GM21825 (cell line): ENCODE measurements around the gene TSPAN4.

ENCODE experiments used
- ATAC-seq: cut with Tn5 transposase; IDR thresholded peaks from one replicate; pipeline ENCODE4 v1.9.1; 2021; ENCODE audit warnings: mild to moderate bottlenecking, moderate library complexity; ENCODE audit not compliant: unreplicated experiment

Gene TSPAN4

DNA sequence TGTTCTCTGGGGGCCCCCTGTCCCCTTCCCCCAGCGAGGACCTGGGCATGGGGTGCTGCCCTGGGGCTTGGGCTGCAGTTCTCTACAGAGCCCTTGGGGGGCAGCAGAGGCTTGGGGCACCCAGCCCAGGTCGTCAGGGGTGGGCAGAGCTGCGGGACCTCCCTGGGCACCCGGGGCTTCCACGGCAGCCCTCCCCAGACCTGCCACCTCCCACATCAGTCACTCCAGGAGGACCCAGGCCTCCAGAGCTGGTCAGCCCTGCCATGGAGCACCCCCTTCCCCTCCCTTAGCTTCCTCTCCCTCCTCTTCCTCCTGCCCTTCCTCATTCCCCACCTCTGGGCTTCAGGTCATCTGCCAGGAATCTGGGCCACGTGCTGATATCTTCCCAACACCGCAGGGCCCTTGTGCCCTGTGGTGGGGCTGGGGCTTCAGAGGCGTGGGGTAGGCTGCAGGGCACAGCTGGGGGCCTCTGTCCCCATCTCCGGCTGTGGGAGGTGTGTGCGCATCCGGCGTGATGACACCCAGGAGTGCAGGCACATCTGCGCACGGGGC is 5.8 kb downstream of the TSPAN4 start:
- ATAC-seq: no peak

DNA sequence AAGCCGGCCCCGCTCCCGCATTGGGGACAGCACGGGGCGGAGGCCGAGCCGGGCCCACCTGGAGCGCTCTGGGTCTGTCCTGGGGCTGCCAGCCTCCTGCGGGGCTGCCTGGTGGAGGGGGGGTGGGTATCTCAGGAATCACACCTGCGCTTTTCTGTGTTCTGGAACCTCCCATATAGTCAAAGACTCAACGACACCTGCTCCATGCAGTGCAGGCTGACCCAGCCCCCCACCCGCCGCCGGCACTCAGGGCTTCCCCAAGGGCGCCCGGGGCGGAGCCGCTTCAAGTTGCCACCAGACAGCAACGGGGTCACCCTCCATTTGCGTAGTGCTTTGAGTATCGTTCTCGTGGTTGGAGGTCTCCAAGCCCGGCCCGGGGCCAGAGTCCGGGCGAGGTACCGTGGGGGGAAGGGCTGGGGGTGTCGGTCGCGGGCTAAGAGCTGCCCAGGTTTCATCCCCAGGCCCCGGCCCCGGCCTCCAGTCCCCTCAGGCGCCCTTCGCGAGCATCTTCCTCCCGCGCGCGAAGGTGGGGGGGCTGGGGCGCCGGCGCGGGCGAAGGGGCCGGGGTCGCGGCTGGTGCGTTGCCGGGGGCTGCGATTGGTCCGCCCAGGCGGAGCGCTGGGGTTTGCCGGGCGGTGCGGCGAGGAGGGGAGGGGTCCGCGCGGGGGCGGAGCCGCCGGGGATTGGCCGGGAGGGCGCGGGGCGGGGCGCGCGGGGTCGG is 6.6 kb downstream of the TSPAN4 start:
- no peak for ATAC-seq

DNA sequence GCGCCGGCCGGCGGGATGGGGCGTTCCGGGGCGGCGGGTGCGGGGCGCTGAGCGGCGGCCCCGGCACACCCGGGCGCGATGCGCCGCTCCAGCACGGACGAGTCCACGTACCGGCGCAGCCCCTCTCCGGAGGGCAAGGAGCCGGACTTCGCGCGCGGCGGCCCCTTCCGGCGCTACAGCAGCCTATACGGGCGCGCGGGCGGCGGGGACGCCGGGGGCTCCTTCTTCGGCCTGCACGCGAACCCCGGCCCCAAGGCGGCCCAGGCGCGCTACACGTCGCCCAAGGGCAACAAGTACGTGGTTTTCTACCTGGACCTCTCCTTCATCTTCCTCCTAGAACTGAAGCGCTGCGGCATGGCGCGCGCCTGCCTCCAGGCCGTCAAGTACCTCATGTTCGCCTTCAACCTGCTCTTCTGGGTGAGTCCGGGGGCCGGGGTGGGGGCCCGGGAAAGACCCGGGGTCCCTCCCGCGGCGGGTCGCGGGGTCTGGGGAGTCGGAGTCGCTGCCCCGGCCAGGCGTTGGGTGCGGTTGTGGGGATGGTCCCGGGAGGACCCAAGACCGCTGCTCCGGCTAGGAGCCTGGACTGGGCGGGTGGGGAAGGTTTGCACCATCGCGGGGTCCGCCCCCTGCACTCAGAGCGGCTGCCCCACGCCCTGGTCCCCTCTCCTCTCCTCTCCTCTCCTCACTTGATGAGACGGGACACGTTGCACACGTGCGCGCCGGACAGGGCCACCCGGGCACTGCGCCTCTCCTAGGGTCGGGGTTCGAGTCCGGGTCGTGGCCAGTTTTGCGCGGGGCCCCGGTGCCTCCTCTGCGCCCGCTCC is 7.5 kb downstream of the TSPAN4 start:
- no peak for ATAC-seq

DNA sequence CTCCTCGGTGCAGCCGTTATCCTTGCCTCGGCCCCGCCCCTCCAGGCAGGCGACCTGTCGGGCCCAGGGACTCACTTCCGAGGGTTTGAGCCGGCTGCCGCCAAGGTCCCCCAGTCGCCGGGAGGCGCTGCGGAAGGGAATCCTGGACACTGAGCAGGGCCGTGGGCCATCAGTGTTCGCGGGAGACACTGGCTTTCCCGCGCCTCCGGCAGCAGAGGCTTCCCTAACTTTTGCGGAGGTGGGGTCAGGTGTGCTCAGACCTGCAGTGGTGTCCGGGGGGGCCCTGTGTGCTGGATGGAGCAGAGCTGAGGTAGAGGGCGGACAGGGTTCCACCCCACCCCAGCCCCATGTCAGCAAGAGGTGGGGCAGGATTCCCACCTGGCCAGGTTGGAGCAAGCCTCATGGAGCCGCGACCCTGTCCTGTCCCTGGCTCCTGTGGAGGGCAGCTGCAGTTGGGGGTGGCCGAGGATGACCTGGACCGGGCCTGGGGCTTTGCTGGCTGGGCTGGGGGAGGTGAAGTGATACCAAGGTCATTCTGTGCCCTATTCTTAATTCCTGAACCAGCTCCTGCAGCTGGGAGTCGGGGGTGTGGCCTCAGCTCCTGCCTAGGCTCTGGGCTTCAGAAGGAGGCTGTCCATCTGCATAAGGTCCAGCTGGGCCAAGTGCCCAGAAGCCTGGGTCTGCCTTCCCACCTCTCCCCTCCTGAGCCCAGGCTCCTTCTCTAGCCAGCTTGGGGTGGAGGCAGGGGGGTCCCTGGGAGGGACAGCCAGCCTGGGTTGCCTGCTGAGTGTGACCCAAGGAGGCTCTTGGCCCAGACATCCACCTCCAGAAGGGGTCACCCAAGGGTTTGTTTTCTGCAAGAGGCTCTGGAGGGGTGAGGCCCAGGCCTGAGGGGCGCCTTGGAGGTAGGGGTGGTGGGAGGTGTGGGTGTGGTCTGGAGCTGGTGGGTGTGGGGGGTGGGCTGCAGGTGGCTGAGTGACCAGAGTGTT is 8.4 kb downstream of the TSPAN4 start:
- ATAC-seq: no peak

DNA sequence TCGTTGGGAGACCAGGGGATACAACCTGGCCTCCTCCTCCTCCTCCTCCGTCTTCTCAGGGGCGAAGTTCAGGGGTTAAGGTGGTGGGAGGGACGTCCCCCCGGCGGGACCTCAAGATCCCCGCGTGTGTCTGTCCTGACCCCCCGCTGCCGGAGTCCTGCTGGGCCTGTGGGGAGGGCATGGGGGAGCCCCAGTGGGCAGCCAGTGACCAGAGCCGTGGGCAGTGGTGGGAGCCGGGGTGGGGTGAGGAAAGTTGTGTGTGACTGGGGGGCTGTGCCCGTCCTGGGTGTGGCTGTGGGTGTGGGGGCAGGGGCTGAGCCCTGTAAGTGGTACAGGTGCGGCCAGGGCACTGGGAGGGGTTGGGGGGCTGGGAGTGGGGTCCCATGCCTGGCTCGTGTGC is 10.1 kb downstream of the TSPAN4 start:
- no peak for ATAC-seq

GRCh38 chr11:853682-854448 is 11.2 kb downstream of the TSPAN4 start:
- ATAC-seq: no peak

- no peak for ATAC-seq
These were observed 12.1 kb downstream of the TSPAN4 start for GRCh38 chr11:854601-855329.

GRCh38 chr11:855330-855674 is 12.7 kb downstream of the TSPAN4 start:
- ATAC-seq: no peak

DNA sequence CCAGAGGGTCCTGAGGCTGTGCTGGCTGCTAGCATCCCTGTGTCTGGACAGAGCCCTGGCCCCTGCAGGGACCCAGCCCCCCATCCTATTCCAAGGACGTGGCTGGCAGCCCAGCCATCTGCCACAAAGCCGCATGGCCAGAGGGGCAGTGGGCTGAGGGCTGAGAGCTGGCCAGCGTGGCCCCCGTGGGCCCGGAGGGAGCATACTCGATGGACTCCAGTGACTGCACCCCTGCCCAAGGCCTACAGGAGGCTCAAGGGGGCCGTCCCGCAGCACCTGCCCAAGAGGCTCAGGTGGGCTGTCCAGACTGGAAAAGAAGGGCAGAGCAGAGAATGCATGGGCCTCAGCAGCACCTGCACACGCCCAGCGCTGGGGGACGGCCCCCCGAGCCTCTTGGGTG is 13.1 kb downstream of the TSPAN4 start:
- ATAC-seq: no peak

- ATAC-seq: no peak
These were observed 13.7 kb downstream of the TSPAN4 start for GRCh38 chr11:856397-856796.

GRCh38 chr11:858053-858761 is 15.6 kb downstream of the TSPAN4 start:
- no peak for ATAC-seq

GRCh38 chr11:858762-859339 is 16.2 kb downstream of the TSPAN4 start:
- no peak for ATAC-seq

GRCh38 chr11:859394-860131 is 16.9 kb downstream of the TSPAN4 start:
- no peak for ATAC-seq

DNA sequence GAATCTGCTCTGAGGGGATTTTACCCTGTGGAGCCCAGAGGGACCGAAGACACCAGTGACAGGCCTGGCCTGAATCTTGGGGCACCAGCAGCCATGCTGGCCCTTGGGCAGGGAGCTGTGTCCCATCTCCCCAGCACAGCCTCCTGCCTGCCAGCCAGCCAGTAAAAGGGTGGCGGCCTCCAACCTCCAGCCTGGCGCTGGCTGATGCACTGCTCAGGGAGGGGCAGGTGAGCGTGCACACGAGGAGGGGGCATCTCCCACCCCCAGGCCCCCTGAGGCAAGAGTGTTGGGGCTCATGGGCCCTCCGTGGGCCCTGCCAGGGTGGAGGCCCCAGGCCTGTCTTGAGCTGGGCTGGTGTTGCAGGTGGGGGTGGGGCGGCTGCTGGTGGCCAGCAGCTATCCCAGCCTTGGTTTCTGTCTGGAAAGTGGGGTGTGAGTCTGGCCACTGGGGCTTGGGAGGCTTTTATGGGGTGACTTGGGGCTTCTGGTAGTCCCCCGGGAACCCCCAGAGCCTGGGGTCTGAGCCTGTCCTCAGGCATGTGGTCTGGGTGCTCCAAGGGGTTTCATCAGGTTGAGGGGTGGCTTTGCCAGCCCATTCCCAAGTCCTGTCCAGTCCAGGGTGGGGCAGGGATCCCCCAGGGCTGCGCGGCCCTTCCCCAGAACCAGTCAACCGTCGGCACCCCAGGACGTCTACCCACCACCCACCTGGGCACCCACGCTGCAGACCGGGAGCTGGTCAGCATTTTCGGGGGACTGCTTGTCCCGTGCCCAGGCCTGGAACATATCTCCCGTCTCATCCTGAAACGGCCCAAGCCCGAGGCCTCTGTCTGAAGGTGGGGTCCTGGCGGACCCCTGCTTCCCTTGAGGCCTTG is 17.8 kb downstream of the TSPAN4 start:
- ATAC-seq: no peak

DNA sequence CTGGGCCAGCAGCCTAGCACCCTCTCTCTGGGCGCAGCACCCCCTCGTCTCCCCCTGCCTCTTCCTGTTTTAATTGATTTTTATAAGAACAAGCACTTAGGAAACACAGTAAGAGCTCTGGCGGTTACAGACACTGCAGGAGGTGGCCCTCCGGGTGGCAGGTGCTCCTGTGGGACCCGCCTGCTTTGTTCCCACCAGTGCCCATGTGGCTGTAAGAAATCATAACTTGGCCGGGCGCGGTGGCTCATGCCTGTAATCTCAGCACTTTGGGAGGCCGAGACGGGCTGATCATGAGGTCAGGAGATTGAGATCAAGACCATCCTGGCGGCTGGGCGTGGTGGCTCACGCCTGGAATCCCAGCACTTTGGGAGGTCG is 18.4 kb downstream of the TSPAN4 start:
- ATAC-seq: no peak

DNA sequence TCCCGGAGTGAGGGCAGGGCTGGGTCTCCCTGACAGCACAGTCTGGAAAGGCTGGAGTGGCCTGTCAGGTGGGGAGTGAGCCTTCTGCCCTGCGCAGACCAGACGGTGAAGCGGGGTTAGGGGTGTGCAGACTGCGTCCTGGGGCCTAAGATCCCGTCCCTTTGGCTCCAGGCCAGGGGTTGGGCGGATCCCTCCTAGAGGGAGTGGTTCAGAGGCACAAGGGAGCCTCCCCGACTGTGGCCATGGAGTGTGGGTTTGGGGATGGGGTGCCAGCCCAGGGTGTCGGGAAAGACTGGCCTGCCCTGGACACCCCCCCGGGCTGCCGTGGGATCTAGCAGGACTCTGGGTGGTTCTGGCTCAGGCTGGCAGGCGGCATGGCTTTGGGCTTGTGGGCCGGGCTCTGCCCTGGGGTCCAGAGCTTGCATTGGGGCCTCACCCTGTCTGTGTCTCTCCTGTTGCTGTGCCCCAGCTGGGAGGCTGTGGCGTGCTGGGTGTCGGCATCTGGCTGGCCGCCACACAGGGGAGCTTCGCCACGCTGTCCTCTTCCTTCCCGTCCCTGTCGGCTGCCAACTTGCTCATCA is 19.5 kb downstream of the TSPAN4 start:
- ATAC-seq: no peak

DNA sequence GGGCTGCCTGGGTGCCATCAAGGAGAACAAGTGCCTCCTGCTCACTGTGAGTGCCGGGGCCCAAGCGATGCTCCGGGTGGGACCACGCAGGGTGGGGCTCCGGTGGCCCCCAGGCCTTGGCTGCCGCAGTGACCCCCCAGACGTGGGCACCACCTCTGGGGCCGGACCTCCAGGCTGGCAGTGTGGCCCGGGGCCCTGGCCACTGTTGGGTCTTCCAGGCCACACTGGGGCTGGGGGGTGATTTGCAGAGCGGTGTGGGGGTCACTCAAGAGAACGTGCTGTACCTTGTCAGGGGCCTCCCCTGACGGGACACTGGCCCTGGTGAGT is 20.0 kb downstream of the TSPAN4 start:
- ATAC-seq: no peak
